Measurements from ENCODE around the gene GATM. TPM values are rescaled to one million over a fixed set of nuclear protein-coding genes. Genes with fewer than 3 reads are reported as not detected.

GATM gene
- total and polyA plus RNA-seq, 2 of the 8 experiments (the other 6 are each of a cell fraction or from before 2014, with no cell fraction given) = 10.2 to 15.1 TPM

DNA sequence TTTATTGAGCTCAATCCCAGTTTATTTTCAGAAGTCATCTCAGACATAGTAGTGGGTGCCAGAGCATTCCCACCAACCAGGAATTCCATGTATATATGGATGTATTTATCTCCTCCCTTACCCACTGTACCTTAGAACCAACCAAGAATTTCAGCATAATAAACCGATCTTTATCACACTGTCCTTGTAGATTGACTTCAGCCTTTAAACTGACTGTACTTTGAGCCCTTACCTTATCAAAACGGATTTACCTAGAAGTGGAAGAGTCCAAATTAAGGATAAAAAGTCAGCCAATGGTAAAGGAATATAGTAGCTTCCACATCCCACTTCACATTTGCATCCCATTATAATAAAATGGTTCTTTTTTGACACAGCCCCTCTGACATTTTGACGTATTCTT, 37.9 kb downstream of the GATM start (continued):
- TF ChIP-seq, protein P1, sequence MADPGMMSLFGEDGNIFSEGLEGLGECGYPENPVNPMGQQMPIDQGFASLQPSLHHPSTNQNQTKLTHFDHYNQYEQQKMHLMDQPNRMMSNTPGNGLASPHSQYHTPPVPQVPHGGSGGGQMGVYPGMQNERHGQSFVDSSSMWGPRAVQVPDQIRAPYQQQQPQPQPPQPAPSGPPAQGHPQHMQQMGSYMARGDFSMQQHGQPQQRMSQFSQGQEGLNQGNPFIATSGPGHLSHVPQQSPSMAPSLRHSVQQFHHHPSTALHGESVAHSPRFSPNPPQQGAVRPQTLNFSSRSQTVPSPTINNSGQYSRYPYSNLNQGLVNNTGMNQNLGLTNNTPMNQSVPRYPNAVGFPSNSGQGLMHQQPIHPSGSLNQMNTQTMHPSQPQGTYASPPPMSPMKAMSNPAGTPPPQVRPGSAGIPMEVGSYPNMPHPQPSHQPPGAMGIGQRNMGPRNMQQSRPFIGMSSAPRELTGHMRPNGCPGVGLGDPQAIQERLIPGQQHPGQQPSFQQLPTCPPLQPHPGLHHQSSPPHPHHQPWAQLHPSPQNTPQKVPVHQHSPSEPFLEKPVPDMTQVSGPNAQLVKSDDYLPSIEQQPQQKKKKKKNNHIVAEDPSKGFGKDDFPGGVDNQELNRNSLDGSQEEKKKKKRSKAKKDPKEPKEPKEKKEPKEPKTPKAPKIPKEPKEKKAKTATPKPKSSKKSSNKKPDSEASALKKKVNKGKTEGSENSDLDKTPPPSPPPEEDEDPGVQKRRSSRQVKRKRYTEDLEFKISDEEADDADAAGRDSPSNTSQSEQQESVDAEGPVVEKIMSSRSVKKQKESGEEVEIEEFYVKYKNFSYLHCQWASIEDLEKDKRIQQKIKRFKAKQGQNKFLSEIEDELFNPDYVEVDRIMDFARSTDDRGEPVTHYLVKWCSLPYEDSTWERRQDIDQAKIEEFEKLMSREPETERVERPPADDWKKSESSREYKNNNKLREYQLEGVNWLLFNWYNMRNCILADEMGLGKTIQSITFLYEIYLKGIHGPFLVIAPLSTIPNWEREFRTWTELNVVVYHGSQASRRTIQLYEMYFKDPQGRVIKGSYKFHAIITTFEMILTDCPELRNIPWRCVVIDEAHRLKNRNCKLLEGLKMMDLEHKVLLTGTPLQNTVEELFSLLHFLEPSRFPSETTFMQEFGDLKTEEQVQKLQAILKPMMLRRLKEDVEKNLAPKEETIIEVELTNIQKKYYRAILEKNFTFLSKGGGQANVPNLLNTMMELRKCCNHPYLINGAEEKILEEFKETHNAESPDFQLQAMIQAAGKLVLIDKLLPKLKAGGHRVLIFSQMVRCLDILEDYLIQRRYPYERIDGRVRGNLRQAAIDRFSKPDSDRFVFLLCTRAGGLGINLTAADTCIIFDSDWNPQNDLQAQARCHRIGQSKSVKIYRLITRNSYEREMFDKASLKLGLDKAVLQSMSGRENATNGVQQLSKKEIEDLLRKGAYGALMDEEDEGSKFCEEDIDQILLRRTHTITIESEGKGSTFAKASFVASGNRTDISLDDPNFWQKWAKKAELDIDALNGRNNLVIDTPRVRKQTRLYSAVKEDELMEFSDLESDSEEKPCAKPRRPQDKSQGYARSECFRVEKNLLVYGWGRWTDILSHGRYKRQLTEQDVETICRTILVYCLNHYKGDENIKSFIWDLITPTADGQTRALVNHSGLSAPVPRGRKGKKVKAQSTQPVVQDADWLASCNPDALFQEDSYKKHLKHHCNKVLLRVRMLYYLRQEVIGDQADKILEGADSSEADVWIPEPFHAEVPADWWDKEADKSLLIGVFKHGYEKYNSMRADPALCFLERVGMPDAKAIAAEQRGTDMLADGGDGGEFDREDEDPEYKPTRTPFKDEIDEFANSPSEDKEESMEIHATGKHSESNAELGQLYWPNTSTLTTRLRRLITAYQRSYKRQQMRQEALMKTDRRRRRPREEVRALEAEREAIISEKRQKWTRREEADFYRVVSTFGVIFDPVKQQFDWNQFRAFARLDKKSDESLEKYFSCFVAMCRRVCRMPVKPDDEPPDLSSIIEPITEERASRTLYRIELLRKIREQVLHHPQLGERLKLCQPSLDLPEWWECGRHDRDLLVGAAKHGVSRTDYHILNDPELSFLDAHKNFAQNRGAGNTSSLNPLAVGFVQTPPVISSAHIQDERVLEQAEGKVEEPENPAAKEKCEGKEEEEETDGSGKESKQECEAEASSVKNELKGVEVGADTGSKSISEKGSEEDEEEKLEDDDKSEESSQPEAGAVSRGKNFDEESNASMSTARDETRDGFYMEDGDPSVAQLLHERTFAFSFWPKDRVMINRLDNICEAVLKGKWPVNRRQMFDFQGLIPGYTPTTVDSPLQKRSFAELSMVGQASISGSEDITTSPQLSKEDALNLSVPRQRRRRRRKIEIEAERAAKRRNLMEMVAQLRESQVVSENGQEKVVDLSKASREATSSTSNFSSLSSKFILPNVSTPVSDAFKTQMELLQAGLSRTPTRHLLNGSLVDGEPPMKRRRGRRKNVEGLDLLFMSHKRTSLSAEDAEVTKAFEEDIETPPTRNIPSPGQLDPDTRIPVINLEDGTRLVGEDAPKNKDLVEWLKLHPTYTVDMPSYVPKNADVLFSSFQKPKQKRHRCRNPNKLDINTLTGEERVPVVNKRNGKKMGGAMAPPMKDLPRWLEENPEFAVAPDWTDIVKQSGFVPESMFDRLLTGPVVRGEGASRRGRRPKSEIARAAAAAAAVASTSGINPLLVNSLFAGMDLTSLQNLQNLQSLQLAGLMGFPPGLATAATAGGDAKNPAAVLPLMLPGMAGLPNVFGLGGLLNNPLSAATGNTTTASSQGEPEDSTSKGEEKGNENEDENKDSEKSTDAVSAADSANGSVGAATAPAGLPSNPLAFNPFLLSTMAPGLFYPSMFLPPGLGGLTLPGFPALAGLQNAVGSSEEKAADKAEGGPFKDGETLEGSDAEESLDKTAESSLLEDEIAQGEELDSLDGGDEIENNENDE (IDR thresholded peaks at IDR 0.05; ENCODE audit: insufficient replicate concordance, low read length) = no peak
- TF ChIP-seq RXRA (IDR thresholded peaks at IDR 0.05; ENCODE audit: insufficient read depth, low read depth, low read length) (no peak), BCL11A (IDR thresholded peaks at IDR 0.05; ENCODE audit: low read depth in 2 of 2, low read length in 2 of 2) (no peak), HDAC2 (IDR thresholded peaks at IDR 0.05; ENCODE audit: borderline replicate concordance in 1 of 2, low read depth in 2 of 2, low read length in 2 of 2) (no peak), JUN (IDR thresholded peaks at IDR 0.05; ENCODE audit: low read depth, low read length) (no peak), E2F6 (IDR thresholded peaks at IDR 0.05) (no peak), GTF2F1 (IDR thresholded peaks at IDR 0.05; ENCODE audit: borderline replicate concordance, low read depth, low read length) (no peak), CTBP2 (IDR thresholded peaks at IDR 0.05; ENCODE audit: borderline replicate concordance, insufficient read depth, insufficient read length, low read length) (no peak), TBP (IDR thresholded peaks at IDR 0.05; ENCODE audit: low read depth, low read length) (no peak), RBBP5 (IDR thresholded peaks at IDR 0.05; ENCODE audit: borderline replicate concordance, low read depth, low read length) (no peak)

Measured in H1 (cell line).